HFF-Myc (cell line): Measurements from ENCODE around the gene ZNF527.
"Not testable (repeated sequence)": the region's sequence is repeated elsewhere in the genome, so short reads cannot be mapped to it uniquely, and the experiment has no call there.

Experiments used
- DNase-seq: peaks from one replicate; pipeline ENCODE4 v3.0.0-alpha.2; 2011; ENCODE audit warnings: low read depth; ENCODE audit errors: extremely low read depth
- H3K4me3 ChIP-seq: replicated peaks from 2 replicates; pipeline ENCODE4 v1.5.1; 2011; ENCODE audit warnings: low read depth, mild to moderate bottlenecking, control low read depth, low read length
- CTCF ChIP-seq: IDR thresholded peaks from 2 replicates; pipeline ENCODE4 v1.5.1; 2012; ENCODE audit warnings: mild to moderate bottlenecking, low read depth, low read length, control low read depth; ENCODE audit errors: missing control alignments

ZNF527 gene

GRCh38 chr19:37346091-37346490 lies 24.8 kb upstream of the ZNF527 start:
- no peak overlapping the region for H3K4me3 ChIP-seq
- TF ChIP-seq CTCF, result no peak
- no peak for DNase-seq

- TF ChIP-seq CTCF, result no peak
- no peak overlapping the region for H3K4me3 ChIP-seq
These were observed 22.8 kb upstream of the ZNF527 start for GRCh38 chr19:37348060-37348459.

GRCh38 chr19:37353968-37354367 lies 16.9 kb upstream of the ZNF527 start:
- DNase-seq, result no peak
- no peak for TF ChIP-seq CTCF
- no peak overlapping the region for H3K4me3 ChIP-seq

More at GRCh38 chr19:37348060-37348459, 22.8 kb upstream of the ZNF527 start:
- no peak for DNase-seq

- H3K4me3 ChIP-seq, result no peak overlapping the region
- TF ChIP-seq CTCF, result no peak
- no peak for DNase-seq
These were observed 15.0 kb upstream of the ZNF527 start for GRCh38 chr19:37355901-37356300.

- no peak for TF ChIP-seq CTCF
- DNase-seq, result no peak
These were observed 8.9 kb upstream of the ZNF527 start for GRCh38 chr19:37361994-37362393.

GRCh38 chr19:37362733-37363132 lies 8.2 kb upstream of the ZNF527 start:
- peak; percentile 3 for TF ChIP-seq CTCF
- no peak overlapping the region for H3K4me3 ChIP-seq
- DNase-seq, result no peak

More at GRCh38 chr19:37361994-37362393, 8.9 kb upstream of the ZNF527 start:
- no peak overlapping the region for H3K4me3 ChIP-seq

- H3K4me3 ChIP-seq, result peak overlapping the region; percentile 71
- not testable (repeated sequence) for DNase-seq
These were observed 466 bp upstream of the ZNF527 start for GRCh38 chr19:37370386-37370879.
